ENCODE results near the gene RNF144A.

The RNF144A gene

GRCh38 chr2:7061921-7062320, 144.7 kb downstream of the RNF144A start:
- TF ChIP-seq EGR1 (IDR thresholded peaks at IDR 0.05) (no peak), TEAD4 (IDR thresholded peaks at IDR 0.05) (no peak), TCF12 (IDR thresholded peaks at IDR 0.05; ENCODE audit: low read depth) (no peak), NFIC (IDR thresholded peaks at IDR 0.05) (no peak), RAD21 (IDR thresholded peaks at IDR 0.05; ENCODE audit: low read depth) (no peak)

GRCh38 chr2:7063789-7064188, 146.6 kb downstream of the RNF144A start:
- TF ChIP-seq EGR1 (IDR thresholded peaks at IDR 0.05): no peak
- no peak for TF ChIP-seq YY1 (IDR thresholded peaks at IDR 0.05; ENCODE audit: low read depth)
- TF ChIP-seq TAF1 (IDR thresholded peaks at IDR 0.05; ENCODE audit: low read depth): no peak

GRCh38 chr2:7068457-7068856, 151.2 kb downstream of the RNF144A start:
- TF ChIP-seq MAX (IDR thresholded peaks at IDR 0.05) (no peak), NFIC (IDR thresholded peaks at IDR 0.05) (no peak), RAD21 (IDR thresholded peaks at IDR 0.05; ENCODE audit: low read depth) (no peak), CEBPB (IDR thresholded peaks at IDR 0.05) (no peak), EP300 (IDR thresholded peaks at IDR 0.05; ENCODE audit: borderline replicate concordance) (no peak), TAF1 (IDR thresholded peaks at IDR 0.05; ENCODE audit: low read depth) (no peak), TCF12 (IDR thresholded peaks at IDR 0.05; ENCODE audit: low read depth) (no peak), EGR1 (IDR thresholded peaks at IDR 0.05) (no peak), ZBTB7A (IDR thresholded peaks at IDR 0.05; ENCODE audit: low read depth) (no peak), TEAD4 (IDR thresholded peaks at IDR 0.05) (no peak)

- TF ChIP-seq CREB1 (IDR thresholded peaks at IDR 0.05; ENCODE audit: low read depth): no peak
Measured at GRCh38 chr2:7070483-7070882, 153.3 kb downstream of the RNF144A start.

- TF ChIP-seq ZBTB7A (IDR thresholded peaks at IDR 0.05; ENCODE audit: low read depth) (no peak), TAF1 (IDR thresholded peaks at IDR 0.05; ENCODE audit: low read depth) (no peak), FOXM1 (IDR thresholded peaks at IDR 0.05; ENCODE audit: borderline replicate concordance, low read depth) (no peak), REST (IDR thresholded peaks at IDR 0.05; ENCODE audit: low read depth) (no peak), YY1 (IDR thresholded peaks at IDR 0.05; ENCODE audit: low read depth) (no peak), CREB1 (IDR thresholded peaks at IDR 0.05; ENCODE audit: low read depth) (no peak), USF1 (IDR thresholded peaks at IDR 0.05) (no peak), NFIC (IDR thresholded peaks at IDR 0.05) (no peak), CEBPB (IDR thresholded peaks at IDR 0.05) (no peak), TCF12 (IDR thresholded peaks at IDR 0.05; ENCODE audit: low read depth) (no peak), EP300 (IDR thresholded peaks at IDR 0.05; ENCODE audit: borderline replicate concordance) (no peak), TEAD4 (IDR thresholded peaks at IDR 0.05) (no peak), MAX (IDR thresholded peaks at IDR 0.05) (no peak), RAD21 (IDR thresholded peaks at IDR 0.05; ENCODE audit: low read depth) (no peak), EGR1 (IDR thresholded peaks at IDR 0.05) (no peak)
Measured at GRCh38 chr2:7071154-7071553, 153.9 kb downstream of the RNF144A start.

GRCh38 chr2:7071916-7072556, 154.8 kb downstream of the RNF144A start:
- TF ChIP-seq TAF1 (IDR thresholded peaks at IDR 0.05; ENCODE audit: low read depth) (no peak), RAD21 (IDR thresholded peaks at IDR 0.05; ENCODE audit: low read depth) (no peak), NFIC (IDR thresholded peaks at IDR 0.05) (no peak), TEAD4 (IDR thresholded peaks at IDR 0.05) (no peak), FOXM1 (IDR thresholded peaks at IDR 0.05; ENCODE audit: borderline replicate concordance, low read depth) (no peak), MAX (IDR thresholded peaks at IDR 0.05) (no peak), TCF12 (IDR thresholded peaks at IDR 0.05; ENCODE audit: low read depth) (no peak), EGR1 (IDR thresholded peaks at IDR 0.05) (no peak), EP300 (IDR thresholded peaks at IDR 0.05; ENCODE audit: borderline replicate concordance) (no peak), USF1 (IDR thresholded peaks at IDR 0.05) (no peak), REST (IDR thresholded peaks at IDR 0.05; ENCODE audit: low read depth) (no peak)

Measured in Ishikawa (cell line).